HG02938 (cell line): ENCODE results near the gene NEK4.
A peak's percentile ranks its signal among the peaks of the same experiment; 100 is the strongest.
"Not testable (repeated sequence)": the region's sequence is repeated elsewhere in the genome, so short reads cannot be mapped to it uniquely, and the experiment has no call there.

Source experiments
- ATAC-seq: cut with Tn5 transposase; IDR thresholded peaks from one replicate; pipeline ENCODE4 v1.9.1; 2021; ENCODE audit warnings: mild to moderate bottlenecking, moderate library complexity; ENCODE audit not compliant: unreplicated experiment

Gene NEK4

GRCh38 chr3:52678265-52679198 lies 92.2 kb downstream of the NEK4 start:
- ATAC-seq: no peak

- ATAC-seq: not testable (repeated sequence)
Measured at GRCh38 chr3:52676201-52676600, 94.5 kb downstream of the NEK4 start.

- no peak for ATAC-seq
Measured at GRCh38 chr3:52671676-52672075, 99.1 kb downstream of the NEK4 start.

GRCh38 chr3:52670621-52671521 lies 99.9 kb downstream of the NEK4 start:
- ATAC-seq: peak; percentile 76

- ATAC-seq: no peak
Measured at GRCh38 chr3:52663098-52663497, 107.6 kb downstream of the NEK4 start.

- ATAC-seq: no peak
Measured at GRCh38 chr3:52660046-52660445, 110.7 kb downstream of the NEK4 start.
